Loucy (cell line): Measurements from ENCODE around the gene S1PR4.

Experiments used
- EZH2phosphoT487 ChIP-seq: fragments of 200-600 bp; IDR thresholded peaks from 2 replicates; pipeline ENCODE4 v1.6.1; 2018; ENCODE audit warnings: antibody characterized with exemption, mild to moderate bottlenecking, moderate library complexity, borderline replicate concordance
- TF ChIP-seq, protein P1 (sequence below): fragments of 200-600 bp; sonication (generic); conservative IDR thresholded peaks from 2 replicates; pipeline ENCODE4 v1.5.1; 2014; ENCODE audit warnings: mild to moderate bottlenecking, antibody characterized with exemption, low read length

DNA sequence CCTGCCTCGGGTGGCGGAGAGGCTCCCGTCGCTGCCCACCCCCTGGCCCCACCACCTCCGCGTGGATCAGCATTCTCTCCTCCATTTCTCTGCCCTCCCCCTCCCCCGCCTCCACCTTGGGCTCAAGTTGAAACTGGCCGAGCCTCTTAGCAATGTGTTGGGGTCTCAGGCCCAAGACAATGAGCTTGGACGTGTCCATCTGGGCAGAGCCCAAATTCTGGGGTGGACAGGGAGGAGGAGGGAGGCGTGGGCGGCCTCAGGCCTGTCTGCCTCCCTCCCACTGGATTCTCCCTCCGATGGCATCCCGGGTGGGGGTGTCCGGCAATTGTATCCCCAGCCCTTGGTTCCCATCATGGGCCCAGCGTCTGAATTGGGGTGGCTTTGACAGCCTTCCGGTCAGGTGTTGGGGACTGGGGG, 47.1 kb downstream of the S1PR4 start:
- no peak for TF ChIP-seq EZH2phosphoT487
- TF ChIP-seq, protein P1, sequence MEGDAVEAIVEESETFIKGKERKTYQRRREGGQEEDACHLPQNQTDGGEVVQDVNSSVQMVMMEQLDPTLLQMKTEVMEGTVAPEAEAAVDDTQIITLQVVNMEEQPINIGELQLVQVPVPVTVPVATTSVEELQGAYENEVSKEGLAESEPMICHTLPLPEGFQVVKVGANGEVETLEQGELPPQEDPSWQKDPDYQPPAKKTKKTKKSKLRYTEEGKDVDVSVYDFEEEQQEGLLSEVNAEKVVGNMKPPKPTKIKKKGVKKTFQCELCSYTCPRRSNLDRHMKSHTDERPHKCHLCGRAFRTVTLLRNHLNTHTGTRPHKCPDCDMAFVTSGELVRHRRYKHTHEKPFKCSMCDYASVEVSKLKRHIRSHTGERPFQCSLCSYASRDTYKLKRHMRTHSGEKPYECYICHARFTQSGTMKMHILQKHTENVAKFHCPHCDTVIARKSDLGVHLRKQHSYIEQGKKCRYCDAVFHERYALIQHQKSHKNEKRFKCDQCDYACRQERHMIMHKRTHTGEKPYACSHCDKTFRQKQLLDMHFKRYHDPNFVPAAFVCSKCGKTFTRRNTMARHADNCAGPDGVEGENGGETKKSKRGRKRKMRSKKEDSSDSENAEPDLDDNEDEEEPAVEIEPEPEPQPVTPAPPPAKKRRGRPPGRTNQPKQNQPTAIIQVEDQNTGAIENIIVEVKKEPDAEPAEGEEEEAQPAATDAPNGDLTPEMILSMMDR = no peak
